ENCODE data around the gene TMEM39A.

Gene TMEM39A

GRCh38 chr3:119463171-119464169, at the start of gene TMEM39A:
Gene TMEM39A (minus strand): TSS chr3:119463615. CDS start chr3:119462074, 1,541 bp downstream.
- DNase-seq (ENCODE audit: low read depth in 2 of 2) = peak; percentile 96 to 98

GRCh38 chr3:119510690-119511089, 47.3 kb upstream of the TMEM39A start:
- DNase-seq (ENCODE audit: low read depth in 2 of 2) = no peak

DNA sequence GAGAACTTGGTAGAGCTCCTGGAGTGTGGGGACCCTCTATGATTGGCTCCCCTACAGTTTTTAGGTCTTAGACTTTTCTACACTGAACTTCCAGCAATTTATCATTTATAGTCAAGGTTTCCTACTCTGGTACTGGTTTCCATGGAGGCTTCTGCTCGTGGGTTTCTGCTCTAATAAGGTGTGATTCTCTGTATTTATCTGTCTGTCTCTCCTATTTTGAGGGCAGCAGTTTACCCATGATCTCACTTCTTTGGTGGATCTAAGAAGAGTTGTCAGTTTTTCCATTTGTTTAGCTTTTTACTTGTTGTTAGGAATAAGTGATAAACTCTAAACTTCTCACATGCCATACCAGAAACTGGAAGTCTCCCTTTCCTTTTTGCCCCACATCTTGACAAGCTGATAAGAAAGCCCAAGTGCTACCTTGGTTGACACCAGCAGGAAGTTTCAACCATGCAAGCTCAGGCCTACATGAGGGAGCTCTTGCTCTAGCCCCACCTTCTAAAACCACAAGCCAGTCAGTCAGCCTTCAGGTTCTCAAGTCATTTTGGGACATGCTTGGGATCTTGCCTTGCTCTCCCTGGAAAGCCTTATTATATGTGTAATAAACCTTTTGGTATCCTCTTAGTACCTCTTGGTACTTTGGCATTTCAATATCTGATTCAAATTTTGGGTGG, 44.9 kb upstream of the TMEM39A start:
- DNase-seq (ENCODE audit: low read depth in 2 of 2) = no peak

- DNase-seq (ENCODE audit: low read depth in 2 of 2) = no peak
Measured at GRCh38 chr3:119507404-119507803, 44.0 kb upstream of the TMEM39A start.

DNA sequence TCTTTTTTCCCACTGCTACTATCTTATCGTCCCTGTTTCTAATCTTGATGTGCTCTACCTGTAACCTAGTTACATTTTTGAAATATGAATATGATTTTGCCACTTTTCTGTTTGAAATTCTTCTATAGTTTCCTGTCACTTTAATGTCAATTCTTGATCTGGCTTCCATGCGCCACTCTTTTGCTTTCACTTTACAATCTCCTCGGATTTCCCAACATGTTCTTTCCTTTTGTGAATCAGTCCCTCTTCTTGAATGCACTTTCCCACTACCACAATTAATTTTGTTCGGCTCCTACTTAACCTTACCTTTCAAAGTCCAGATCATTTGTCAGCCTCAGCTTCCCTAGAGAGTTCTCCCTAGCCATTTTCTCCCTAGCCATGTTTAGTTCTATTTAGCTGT, 43.2 kb upstream of the TMEM39A start:
- no peak for DNase-seq (ENCODE audit: low read depth in 2 of 2)

- no peak for DNase-seq (ENCODE audit: low read depth in 2 of 2)
Measured at GRCh38 chr3:119500901-119501300, 37.5 kb upstream of the TMEM39A start.

- DNase-seq (ENCODE audit: low read depth in 2 of 2) = no peak
Measured at GRCh38 chr3:119500265-119500664, 36.9 kb upstream of the TMEM39A start.

GRCh38 chr3:119498186-119499011, 35.0 kb upstream of the TMEM39A start, which contains the start of gene TIMMDC1:
Gene TIMMDC1 (plus strand): TSS chr3:119498547. CDS start chr3:119498734, 187 bp downstream.
- peak; percentile 96 to 97 for DNase-seq (ENCODE audit: low read depth in 2 of 2)

GRCh38 chr3:119497820-119498185, 34.4 kb upstream of the TMEM39A start:
- DNase-seq (ENCODE audit: low read depth in 2 of 2) = no peak

- no peak for DNase-seq (ENCODE audit: low read depth in 2 of 2)
Measured at GRCh38 chr3:119494597-119494996, 31.2 kb upstream of the TMEM39A start.

- no peak for DNase-seq (ENCODE audit: low read depth in 2 of 2)
Measured at GRCh38 chr3:119492810-119493209, 29.4 kb upstream of the TMEM39A start.

- DNase-seq (ENCODE audit: low read depth in 2 of 2) = no peak
Measured at GRCh38 chr3:119492128-119492527, 28.7 kb upstream of the TMEM39A start.

DNA sequence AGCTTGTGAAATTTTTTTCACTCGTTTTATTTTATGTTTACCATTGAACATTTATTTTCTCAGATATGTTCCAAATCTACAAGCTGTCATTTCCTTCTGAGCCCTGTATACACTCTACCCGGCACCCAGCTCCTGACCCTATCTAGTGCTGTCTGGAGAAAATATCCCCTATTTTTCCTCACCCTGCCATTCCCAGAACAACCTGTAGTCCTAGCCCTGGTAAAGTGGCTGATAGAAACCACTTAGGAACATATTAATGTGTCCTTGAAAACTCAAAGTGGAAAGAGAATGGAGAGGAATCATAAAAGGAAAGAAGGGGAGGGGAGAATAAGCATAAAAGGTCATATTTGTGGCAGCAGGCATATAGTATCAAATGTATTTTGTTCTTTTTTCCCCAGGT, 26.7 kb upstream of the TMEM39A start:
- no peak for DNase-seq (ENCODE audit: low read depth in 2 of 2)

DNA sequence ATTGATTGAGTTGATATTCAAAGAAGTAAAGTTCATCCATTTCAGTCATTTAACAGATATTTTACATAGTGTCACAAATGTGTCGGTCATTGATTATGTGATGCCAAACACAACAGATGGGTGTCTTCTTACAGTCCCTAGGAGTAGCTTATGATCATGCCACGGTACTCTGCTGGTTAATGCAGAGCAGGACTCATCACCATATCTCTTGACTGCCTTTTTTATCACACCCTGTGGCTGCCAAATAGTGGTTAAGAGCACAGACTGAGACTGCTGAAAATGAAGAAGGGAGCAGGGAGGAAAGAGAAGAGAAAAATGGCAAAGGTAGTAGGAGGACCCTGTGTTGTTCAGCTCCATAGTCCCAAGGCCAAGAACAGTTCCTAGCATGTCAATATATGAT, 22.1 kb upstream of the TMEM39A start:
- DNase-seq (ENCODE audit: low read depth in 2 of 2) = no peak

- DNase-seq (ENCODE audit: low read depth in 2 of 2) = no peak
Measured at GRCh38 chr3:119483101-119483500, 19.7 kb upstream of the TMEM39A start.

DNA sequence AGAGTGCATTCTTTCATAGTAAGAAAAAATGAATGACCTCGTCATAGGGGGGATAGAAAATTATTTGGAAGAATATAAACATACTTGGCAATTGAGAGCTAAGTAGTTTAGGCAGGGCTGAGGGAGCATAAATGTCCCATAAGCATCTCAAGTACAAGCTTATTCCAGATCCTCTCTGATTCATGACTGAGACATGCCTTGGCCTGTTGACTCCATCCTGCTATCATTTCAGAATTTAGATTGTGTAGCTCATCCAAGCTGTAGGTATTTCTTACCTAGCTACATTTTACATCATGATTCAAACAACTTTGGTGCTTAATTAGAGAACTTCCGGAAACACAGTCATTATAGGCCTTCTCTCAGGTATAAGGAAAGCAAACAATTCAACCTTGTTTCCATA, 17.7 kb upstream of the TMEM39A start:
- no peak for DNase-seq (ENCODE audit: low read depth in 2 of 2)

DNA sequence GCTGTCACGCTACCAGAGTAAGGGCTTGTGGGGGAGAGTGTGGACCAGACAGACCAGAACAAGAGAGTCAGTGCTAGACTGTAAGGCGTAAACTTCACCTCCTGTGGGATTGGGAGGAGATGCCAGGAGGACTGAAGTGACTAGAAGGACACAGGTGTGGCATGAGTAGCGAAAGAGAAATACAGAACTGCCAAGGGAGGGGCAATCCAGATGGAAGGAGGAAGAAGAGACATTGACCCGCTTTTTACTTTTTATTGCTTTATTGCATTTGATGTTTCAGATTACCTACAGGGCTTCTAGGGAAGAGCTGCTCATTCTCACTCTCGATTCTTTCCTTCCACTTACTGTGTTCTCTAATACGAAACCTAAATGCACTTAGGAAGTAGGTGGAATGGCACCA, 7.5 kb upstream of the TMEM39A start:
- no peak for DNase-seq (ENCODE audit: low read depth in 2 of 2)

DNA sequence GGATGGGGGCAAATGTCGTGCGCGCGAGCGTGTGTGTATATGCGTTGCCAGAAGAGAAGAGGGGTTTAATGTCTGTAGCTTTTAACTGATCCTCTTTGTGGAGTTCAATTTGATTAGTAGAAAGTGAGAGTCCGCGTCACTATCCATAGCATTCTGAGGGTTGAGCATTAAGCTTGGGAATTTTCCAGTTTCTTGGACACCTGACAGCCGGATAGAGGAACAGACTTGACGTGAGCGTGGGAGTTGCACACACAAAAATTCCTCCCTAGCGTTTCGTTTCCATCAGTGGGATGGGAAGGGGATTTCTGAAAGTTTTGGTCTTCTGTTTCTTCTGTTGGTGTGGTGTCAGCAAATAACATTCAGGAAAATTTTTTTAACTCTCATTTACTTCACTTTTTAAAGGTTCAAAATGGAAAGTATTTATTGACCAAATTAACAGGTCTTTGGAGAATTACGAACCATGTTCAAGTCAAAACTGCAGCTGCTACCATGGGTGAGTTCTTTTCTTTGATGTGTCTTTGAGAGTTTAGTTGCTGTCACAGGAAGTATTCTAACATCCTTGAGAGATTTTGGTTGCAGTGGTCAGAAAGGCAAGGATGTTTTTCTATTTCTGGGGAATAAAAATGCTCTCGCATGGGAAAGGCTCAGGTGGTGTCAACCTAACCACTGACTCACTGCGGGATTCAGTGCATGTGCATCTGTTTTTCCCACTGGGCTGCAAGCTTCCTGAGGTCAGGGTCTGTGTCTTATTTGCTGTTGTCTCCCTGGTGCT, 6.2 kb upstream of the TMEM39A start:
- DNase-seq (ENCODE audit: low read depth in 2 of 2) = no peak

GRCh38 chr3:119468041-119468440, 4.6 kb upstream of the TMEM39A start:
- no peak for DNase-seq (ENCODE audit: low read depth in 2 of 2)

- DNase-seq (ENCODE audit: low read depth in 2 of 2) = no peak
Measured at GRCh38 chr3:119457246-119457645, 6.2 kb downstream of the TMEM39A start.

DNA sequence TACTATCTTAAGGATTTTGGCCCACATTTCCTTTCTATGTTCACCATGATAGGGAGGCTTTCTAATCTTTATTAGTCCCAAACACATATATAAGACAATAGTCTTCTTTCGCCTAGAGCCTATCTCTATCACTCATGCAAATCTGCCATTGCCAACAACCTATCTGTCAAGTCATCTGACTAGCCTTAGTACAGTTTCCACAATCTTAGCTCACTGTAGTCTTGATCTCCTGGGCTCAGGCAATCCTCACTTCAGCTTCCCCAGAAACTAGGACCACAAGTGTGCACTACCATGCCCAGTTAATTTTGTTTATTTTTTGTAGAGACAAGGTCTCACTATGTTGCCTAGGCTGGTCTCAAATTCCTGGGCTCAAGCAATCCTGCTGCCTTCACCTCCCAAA, 6.9 kb downstream of the TMEM39A start:
- no peak for DNase-seq (ENCODE audit: low read depth in 2 of 2)

Data from stimulated activated CD8-positive, alpha-beta memory T cell treated with anti-CD3 and anti-CD28 coated beads, Interleukin-7, amount 100 ng/mL, for 4 hours (primary cell).